Neural progenitor cell (in vitro differentiated cells): ENCODE results near the gene PAQR7.

Experiments used
- EZH2 ChIP-seq: fragments of 200-600 bp; sonication (generic); IDR thresholded peaks from 2 replicates; pipeline ENCODE4 v1.6.1; 2017; ENCODE audit warnings: antibody characterized with exemption, mild to moderate bottlenecking, moderate library complexity
- EZH2phosphoT487 ChIP-seq: fragments of 200-600 bp; sonication (generic); IDR thresholded peaks from 2 replicates; pipeline ENCODE4 v1.6.1; 2017; ENCODE audit warnings: antibody characterized with exemption
- TF ChIP-seq, protein P1 (sequence below): fragments of 200-600 bp; sonication (generic); IDR thresholded peaks from 2 replicates; pipeline ENCODE4 v1.5.1; 2017; ENCODE audit warnings: antibody characterized with exemption, mild to moderate bottlenecking

DNA sequence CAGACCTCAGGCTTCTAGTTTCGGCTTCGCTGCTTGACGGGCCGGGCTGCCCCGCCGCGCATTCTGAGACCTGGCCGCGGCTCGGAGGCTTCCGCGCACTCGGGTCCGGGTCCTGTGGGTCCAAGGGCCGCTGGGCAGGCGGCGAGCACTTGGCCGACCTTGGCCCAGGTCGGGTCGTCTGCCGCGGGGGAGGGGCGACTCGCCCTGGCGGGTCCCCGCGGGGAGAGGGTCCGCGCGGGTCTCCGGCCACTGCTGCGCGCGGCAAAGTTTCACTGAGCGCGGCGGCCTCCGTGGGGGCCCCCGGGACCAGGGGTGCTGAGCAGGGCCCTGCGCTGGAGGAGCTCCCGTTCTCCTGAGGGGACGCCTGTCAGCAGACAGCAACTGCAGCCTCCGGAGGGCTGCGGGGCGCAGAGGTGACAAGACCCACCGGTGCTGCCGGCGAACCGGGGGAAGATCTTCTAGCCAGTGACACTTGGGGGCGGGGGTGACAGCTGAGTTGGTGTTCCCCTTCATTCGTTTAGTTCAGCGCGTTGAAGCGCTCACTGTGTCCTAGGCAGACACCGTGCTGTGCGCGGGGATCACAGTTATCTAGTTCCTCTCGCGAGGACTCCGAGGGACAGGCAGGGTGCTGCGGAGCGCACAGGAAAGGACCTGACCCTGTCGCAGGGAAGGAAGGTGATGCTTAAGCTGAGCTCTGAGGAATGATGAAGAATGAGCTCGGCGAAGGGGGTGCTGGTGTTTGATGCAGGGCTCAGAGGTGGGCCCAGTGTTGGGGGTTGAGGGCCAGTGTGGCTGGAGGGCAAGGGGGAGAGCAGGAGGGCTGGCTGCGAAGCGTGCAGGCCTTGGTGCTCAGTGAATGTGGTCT, 55.0 kb downstream of the PAQR7 start:
- TF ChIP-seq EZH2 (no peak), EZH2phosphoT487 (no peak)
- TF ChIP-seq, protein P1, sequence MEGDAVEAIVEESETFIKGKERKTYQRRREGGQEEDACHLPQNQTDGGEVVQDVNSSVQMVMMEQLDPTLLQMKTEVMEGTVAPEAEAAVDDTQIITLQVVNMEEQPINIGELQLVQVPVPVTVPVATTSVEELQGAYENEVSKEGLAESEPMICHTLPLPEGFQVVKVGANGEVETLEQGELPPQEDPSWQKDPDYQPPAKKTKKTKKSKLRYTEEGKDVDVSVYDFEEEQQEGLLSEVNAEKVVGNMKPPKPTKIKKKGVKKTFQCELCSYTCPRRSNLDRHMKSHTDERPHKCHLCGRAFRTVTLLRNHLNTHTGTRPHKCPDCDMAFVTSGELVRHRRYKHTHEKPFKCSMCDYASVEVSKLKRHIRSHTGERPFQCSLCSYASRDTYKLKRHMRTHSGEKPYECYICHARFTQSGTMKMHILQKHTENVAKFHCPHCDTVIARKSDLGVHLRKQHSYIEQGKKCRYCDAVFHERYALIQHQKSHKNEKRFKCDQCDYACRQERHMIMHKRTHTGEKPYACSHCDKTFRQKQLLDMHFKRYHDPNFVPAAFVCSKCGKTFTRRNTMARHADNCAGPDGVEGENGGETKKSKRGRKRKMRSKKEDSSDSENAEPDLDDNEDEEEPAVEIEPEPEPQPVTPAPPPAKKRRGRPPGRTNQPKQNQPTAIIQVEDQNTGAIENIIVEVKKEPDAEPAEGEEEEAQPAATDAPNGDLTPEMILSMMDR, result no peak
